GM12801 (cell line): ENCODE results near the gene VPS13D.

Experiments
- TF ChIP-seq, protein P1 (sequence below): IDR thresholded peaks from one replicate; pipeline ENCODE4 v1.5.1; 2011; ENCODE audit warnings: control low read depth; ENCODE audit not compliant: insufficient read length; ENCODE audit errors: extremely low read depth

Gene VPS13D

DNA sequence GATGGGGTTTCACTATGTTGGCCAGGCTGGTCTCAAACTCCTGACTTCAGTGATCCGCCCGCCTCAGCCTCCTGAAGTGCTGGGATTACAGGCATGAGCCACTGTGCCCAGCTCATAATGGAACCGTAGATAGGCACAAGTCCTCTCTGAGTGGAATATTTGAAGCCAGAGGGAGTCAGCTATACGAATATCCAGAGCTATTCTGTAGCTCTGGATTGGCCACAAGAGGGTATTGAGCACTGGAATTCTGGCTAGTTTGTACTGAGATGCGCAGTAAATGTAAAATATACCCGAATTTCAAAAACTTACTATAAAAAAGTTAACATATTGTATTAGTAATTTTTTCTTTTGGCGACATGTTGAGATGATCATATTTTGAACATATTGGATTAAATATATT is 851 bp upstream of the VPS13D start:
- TF ChIP-seq, protein P1, sequence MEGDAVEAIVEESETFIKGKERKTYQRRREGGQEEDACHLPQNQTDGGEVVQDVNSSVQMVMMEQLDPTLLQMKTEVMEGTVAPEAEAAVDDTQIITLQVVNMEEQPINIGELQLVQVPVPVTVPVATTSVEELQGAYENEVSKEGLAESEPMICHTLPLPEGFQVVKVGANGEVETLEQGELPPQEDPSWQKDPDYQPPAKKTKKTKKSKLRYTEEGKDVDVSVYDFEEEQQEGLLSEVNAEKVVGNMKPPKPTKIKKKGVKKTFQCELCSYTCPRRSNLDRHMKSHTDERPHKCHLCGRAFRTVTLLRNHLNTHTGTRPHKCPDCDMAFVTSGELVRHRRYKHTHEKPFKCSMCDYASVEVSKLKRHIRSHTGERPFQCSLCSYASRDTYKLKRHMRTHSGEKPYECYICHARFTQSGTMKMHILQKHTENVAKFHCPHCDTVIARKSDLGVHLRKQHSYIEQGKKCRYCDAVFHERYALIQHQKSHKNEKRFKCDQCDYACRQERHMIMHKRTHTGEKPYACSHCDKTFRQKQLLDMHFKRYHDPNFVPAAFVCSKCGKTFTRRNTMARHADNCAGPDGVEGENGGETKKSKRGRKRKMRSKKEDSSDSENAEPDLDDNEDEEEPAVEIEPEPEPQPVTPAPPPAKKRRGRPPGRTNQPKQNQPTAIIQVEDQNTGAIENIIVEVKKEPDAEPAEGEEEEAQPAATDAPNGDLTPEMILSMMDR: no peak

DNA sequence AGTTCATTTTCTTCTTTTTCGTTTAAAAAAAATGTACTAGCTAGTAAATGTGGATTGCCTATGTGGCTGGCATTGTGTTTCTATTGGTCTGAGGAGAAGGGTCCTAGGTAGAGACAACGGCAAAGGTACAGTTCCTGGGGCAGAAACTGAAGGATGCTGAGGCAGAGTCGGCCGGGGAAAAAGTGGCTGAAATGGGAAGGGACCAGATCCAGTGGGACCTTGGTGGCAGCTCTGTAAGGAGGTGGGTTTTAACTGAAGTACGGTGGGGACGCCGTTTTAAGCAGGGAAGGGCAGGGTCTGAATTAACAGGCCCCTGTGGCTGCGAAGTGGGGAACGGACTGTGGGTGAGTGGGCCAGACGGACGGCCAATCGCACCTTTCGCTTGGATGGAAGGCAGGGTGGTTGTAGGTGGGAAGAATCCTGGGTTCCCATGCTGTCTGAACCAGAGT is 420 bp upstream of the VPS13D start:
- TF ChIP-seq, protein P1: no peak

DNA sequence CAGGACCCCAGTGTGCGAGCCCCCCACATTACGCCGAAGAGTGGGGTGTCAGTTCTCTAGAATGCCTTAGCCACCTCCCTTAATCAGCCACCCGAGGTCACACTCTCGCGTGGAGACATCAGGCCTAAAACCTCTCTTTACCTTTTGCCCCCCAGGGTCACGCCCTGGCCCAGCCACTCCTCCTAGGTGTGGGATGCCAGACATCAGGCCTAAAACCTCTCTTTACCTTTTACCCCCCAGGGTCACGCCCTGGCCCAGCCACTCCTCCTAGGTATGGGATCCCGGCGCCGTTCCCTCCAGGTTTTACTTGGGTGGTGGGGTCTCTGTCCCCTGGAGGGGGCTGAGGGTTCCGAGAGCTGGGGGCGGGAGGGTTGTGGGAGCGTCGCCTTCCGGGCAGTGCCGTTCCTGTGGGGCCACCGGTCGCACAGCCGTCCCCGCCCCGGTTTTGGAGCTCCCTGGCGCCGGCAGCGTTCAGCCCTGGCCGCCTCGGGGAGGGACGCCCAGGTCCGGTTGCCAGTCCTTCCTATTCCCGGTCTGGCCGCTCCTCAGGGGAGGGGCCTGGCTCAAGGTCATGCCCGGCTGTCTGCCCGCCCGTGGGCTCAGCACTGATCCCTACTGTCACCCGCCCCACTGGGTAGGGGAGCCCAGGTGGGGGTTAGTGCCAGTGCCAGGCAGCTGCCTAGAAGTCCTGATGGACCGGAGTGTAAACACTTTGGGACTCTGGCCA is 882 bp downstream of the VPS13D start:
- TF ChIP-seq, protein P1: no peak

DNA sequence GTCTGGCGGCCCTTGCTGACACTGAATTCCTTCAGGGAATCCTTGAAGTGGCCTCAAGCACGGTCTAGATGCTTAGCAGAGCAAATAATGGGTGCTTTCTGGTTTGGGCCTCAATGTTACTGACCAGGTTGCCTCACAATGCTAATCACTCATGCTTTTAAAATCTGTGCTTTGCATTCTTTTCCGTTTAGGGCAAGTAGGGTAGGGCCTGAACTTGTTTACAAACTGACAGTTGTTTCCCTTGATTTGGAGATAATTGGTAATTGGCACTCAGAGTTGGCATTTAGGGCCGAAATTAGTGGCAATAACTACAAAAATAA is 1.4 kb downstream of the VPS13D start:
- TF ChIP-seq, protein P1: no peak

DNA sequence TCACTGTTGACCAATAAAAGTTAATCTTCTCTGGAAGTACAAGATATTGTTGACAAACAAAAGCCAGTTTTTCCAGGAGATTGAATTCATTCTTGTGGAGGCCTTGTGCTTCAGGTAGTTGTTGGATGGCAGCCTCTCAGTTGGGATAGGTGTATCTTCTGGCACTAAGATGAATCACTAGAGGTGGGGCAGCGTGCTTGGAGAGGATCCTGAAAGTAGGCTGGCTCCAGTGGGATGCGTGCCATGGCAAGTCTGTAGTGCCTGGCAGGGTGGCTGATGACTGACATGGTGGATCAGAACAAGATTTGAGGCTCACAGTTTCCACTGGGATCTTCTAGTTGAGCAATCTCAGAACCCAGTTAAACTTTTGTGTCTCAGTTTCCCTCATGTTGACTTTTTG is 2.4 kb downstream of the VPS13D start:
- TF ChIP-seq, protein P1: no peak

DNA sequence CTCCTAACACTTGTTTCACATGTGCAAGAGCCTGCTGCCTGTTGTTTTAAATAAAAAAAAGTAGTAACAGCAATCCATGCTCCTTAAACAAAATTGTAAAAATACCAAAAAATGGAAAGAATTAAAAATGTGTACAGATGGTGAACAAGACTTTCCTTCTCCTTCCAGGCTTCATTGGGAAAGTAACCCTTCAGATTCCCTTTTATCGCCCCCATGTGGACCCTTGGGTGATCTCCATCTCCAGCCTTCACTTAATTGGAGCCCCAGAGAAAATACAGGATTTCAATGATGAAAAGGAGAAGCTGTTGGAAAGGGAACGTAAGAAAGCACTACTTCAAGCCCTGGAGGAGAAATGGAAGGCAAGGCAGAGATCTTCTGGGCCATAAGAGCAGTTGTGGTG is 14.2 kb downstream of the VPS13D start:
- TF ChIP-seq, protein P1: no peak

DNA sequence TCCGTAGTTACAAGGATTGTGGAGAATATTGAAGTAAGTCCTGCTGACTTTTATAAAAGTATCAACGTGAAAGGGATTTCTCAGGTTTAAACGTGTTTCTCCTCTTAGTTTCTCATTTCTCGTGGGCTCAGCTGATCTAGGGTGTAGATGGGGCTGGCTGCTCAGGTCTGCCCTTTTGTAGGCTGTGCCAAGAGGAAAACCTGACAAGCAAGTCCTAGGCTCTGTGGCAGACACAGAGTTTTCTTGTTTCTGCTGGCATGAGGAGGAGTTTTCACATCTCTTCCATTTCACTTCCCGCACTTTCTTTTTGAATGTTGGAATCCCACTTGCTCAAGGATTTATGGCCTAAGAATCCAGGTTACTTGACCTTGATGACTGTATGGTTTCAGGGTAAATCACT is 14.8 kb downstream of the VPS13D start:
- TF ChIP-seq, protein P1: no peak

DNA sequence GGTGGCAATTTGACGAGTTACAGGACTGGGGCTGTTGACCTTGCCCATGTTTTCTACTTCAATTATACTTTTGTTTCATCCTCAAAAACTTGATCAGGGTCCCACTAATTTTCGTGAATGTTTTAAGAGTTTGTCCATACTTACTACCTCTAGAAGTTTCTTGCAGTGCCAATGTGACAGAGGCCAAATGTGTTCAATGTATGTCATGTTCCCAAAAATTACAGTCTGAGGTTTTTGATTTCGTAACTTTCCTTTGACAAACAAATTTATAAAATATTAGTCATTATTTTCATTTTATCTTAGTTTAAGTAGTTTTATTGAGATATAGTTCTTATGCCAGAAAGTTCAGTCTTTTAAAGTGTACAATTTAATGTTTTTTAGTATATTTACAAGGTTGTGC is 15.3 kb downstream of the VPS13D start:
- TF ChIP-seq, protein P1: no peak
